Activated CD4-positive, alpha-beta T cell treated with anti-CD3 and anti-CD28 coated beads, Interleukin-2, Interleukin-6, amounts not matched to agents 100 ng/mL and 50 ng/mL, durations not matched to agents 16 hours and 8 hours (primary cell): ENCODE results near the gene COL19A1.
A peak's percentile ranks its signal among the peaks of the same experiment; 100 is the strongest.
"Not testable (repeated sequence)": the region's sequence is repeated elsewhere in the genome, so short reads cannot be mapped to it uniquely, and the experiment has no call there.

ENCODE experiments used
- DNase-seq: peaks from one replicate; pipeline ENCODE4 v3.0.0-alpha.2; 2020

Gene COL19A1

DNA sequence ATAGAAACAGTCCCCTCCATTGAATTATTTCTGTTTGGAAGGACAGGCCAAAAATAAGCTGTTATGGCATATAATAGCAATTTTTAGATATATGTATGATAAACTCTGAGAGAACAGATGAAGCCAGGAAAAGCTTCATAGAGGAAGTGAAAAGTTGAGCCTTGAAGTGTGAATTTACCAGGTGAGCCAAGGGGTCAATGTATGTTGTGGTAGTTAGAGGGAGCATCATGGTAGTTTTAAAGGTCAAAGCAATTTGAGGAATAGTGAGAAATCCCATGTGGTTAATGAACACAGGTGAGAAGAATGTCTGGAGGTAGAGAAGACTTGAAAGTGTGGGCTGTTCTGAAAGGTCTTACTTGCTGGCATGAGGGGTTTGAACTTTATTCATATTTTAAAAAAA lies 47.0 kb downstream of the COL19A1 start:
- DNase-seq, result no peak

DNA sequence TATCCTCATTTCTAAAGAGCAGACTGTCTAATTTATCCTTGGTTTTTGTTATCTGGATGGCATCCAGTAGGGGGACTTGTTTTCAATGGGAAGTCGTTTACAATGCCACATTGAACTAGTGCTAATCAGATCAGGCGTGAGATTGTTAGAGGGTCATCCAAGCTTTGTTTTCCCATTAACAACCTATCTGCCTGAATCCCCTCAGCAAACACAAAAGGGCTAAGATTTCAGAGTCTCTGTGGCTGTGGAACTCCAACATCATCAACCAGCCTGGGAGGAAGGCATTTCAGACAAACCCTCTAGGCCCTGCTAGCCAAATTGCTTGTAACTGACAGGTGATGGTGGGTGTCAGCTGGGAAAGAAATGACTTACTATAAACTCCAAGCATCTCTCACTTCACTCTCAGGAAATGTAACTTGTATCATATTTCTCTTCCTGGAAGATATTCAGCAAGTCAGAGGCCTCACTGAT lies 47.7 kb downstream of the COL19A1 start:
- no peak for DNase-seq

GRCh38 chr6:69915346-69915745 lies 49.0 kb downstream of the COL19A1 start:
- DNase-seq, result no peak

- peak; percentile 64 for DNase-seq
Measured at GRCh38 chr6:69917834-69918233, 51.5 kb downstream of the COL19A1 start.

DNA sequence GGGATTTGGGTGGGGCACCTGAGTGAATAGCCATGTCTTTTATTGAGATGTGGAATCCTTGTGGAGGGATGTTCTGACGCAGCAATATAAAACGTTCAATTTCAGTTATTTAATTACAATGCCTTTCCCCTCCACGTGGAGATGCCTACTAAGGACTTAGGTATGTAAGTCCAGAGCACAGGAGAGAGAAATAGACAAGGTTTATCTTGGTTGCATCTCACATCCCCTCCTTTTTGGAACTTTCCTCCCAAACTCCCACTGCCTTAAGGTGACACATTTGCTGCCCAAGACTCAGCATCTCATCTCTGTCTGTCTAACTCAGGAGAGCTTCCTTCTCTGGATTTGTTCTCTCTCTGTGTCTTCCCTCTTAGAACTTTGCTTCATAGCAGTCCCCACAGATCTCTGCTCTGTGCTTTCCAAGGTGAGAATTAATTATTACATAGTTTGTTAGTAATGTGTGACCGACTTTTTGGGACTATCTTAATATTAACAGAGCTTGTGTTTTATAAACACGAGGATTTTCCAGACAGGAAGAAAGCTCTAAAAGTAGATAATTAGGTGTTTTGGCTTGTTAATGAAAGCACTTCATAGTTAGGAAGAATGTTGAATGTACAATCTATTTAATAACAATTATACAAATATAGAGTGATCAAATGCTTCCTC lies 52.6 kb downstream of the COL19A1 start:
- no peak for DNase-seq

DNA sequence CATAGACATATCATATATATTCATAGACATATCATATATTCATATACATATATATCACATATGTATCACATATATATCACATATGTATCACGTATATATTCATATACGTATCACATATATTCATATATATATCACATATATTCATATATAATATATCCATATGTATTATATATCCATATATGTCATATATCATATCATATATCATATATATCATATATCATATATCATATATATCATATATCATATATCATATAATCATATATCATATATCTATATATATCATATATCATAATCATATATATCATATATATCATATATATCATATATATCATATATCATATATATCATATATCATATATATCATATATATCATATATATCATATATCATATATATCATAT lies 54.7 kb downstream of the COL19A1 start:
- not testable (repeated sequence) for DNase-seq

GRCh38 chr6:69921611-69922010 lies 55.3 kb downstream of the COL19A1 start:
- DNase-seq, result not testable (repeated sequence)

GRCh38 chr6:69926745-69927144 lies 60.4 kb downstream of the COL19A1 start:
- DNase-seq, result peak; percentile 21

DNA sequence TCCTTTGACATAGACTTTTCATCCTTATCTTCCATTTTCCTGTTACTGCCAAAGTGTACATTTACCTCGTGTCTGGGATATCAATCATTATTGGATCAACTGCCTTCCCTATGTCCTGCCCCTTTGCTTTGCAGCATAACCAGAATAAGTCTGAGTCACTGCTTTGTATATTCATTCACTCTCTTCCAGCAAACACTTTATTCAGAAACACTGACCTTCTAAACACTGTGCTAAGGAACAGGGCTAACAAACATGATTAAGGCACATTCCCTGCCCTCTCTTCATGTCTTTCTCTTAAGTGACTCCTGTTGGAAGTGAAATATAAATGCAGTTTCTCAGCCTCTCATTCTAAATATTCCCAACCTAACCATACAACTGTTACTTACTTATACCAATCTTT lies 66.9 kb downstream of the COL19A1 start:
- no peak for DNase-seq

DNA sequence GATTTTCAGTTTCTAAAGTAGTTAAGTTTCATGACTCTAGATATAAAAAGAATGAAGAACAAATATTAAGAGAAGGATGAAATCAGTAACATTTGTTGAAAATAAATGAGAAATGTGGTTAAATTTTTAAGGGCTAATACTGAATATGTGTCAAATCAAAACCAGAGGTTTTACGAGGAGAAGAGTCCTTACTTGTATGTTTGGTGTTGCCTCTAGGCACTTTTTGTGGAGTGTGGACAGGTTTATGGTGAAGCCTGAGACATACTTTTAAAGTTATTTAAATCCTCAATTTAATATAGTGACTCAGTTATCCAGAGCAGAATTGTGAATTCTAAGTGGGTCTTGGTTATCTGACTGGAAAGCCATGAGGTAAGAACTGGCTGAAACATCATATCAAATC lies 68.7 kb downstream of the COL19A1 start:
- no peak for DNase-seq

DNA sequence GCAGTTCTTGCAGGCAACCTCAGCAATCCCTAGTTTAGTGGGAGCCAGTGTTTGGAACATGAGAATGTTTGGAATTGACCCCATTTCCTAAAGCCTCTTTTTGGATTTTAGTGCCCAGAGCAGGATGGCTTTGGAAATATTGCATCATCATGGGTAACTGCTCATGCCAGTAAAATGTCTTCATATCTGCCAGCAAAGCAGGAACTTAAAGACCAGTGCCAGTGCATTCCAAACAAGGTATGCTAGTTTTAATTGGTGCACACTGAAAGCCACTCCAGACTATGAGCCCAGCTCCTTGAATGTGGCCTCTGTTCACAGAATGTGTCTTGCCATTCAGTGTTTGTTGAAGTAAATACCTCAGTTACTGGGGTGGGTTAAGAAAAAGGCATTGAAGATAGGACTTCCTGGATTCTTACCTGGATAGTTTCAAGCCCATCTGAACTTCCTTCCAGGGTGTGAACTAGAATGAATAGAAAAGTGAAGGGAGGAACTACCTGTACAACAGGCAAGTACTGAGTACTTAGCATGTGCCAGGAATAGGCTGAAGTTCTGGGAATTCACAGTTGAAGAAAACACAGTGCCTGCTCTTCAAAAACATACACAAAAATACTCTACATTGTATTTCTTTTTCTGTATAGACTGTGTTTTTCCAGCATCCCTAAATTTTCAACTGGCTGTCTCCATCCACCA lies 70.5 kb downstream of the COL19A1 start:
- DNase-seq, result no peak

DNA sequence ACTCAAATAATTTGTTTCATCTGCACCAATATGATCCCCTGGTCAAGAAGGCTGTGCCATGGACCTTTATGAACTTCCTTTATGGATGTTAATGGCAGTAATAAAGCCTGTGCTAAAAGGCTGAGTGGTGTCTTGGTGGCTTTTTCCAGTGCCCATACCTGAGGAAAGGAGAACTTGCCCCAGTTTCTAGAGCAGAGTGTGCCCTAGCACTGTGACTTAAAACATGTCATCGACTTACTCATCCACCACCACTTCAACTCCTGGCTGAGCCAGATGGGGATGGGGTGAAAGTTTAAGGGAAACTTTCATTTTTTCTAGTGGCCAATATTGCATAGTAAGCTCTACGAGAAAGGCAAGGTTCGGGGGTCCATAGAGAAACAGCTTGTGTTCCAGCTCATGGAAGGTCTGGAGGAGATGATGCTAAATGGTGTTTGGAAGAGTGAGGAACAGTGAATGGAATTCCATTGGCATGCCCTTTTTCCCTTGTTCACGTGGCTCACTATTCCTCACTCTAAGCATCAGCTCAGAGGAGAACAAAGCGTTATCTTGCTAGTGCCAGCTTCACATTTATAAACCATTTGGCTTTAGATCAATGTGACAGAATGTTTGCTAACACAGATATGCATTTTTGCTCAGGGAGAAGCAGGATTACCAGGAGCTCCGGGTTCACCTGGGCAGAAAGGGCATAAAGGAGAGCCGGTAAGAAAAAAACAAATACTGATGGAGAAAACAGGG lies 71.2 kb downstream of the COL19A1 start:
- DNase-seq, result no peak

DNA sequence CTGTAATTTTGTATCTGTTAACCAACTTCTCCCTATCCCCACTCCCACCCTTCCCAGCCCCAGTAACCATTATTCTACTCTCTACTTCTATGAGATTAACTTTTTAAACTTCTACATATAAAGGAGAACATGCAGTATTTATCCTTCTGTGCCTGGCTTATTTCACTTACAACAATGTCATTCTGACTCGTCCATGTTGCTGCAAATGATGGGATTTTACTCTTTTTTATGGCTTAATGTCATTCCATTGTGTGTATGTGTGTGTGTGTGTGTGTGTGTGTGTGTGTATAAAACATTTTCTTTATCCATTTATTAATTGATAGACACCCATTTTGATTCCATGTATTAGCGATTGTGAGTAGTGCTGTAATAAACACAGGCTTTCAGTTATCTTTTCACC lies 76.1 kb downstream of the COL19A1 start:
- DNase-seq, result no peak

GRCh38 chr6:69945192-69945591 lies 78.8 kb downstream of the COL19A1 start:
- DNase-seq, result peak; percentile 7

GRCh38 chr6:69948479-69949114 lies 82.2 kb downstream of the COL19A1 start:
- DNase-seq, result peak; percentile 16

DNA sequence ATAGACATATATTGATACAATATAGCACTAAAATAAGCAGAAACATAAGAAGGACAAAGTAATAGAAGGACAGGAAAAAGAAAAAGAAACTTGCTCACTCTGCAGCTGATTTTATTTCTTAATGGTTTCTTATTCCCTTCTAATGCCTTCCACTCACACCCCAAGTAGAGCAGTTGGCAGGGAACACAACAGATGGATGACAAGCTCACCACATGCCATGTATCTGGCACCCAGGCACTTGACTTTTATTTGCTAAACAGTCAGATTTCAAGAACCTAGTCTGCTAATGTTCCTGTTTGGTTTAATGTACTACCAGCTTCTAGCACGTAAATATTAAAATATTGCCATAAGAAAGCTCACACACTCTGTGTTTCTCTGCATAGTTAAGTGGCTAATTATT lies 87.1 kb downstream of the COL19A1 start:
- no peak for DNase-seq

DNA sequence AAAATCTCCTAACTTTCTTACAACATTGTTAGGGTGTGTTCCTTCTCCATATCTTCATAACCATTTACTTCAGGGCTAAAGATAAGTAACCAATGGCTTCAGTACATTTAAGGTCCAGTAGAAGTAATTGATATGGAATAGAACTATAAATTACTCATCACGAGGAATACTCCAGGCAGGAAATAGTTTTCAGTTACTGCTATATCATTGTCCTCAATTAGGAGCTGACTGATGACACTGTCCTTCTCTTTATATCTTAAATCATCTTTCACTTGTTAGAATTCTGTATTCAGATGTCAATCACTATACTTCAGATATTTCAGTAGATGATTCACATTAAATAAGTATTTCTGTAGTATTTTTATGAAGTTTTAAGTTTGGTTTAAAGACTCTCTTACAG lies 88.4 kb downstream of the COL19A1 start:
- no peak for DNase-seq

DNA sequence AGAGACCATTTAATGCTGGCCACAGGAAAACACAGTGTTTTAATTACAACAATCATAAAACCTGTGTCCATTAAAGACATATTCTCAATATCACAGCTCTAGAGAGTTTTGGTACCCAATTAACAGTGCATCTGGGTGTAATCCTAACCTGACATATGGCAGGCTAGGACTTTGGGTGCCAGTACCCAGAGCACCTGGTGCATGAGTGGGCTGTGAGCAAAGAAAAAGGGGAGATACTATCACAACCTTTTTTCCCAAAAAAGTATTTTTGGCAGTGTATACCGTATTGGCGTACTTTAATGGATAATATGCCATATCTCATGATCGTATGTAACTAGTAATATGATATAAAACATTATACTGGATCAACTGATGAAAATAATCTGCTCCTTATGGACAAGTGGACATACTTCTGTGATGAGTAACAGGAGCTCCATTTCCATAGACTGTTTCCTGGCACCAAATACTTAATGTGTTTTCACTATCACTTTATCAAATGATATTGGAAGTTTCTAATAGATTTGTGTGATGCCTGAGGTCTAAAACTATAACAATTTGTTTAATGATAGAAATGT lies 91.7 kb downstream of the COL19A1 start:
- no peak for DNase-seq

GRCh38 chr6:69958978-69959377 lies 92.6 kb downstream of the COL19A1 start:
- no peak for DNase-seq

GRCh38 chr6:69965974-69966373 lies 99.6 kb downstream of the COL19A1 start:
- DNase-seq, result not testable (repeated sequence)

DNA sequence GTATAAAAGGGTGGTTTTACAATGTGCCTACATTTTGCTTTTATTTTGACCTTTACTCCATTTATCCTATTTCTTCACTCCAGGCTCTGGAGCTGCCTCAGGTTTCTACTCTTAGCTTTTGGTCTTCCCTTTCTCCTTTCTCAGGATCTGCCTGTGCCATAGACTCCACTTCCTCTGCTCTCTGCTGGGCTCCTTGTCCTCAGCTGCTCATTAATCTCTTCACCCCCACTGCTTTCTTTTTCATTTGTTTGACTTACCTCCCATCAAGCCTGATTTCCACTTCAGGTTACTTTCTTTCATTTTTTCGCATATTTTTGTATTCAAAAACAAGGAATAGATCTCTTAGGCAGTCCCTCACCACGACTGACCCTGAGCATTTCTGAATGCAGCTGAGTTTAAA lies 106.8 kb downstream of the COL19A1 start:
- no peak for DNase-seq

DNA sequence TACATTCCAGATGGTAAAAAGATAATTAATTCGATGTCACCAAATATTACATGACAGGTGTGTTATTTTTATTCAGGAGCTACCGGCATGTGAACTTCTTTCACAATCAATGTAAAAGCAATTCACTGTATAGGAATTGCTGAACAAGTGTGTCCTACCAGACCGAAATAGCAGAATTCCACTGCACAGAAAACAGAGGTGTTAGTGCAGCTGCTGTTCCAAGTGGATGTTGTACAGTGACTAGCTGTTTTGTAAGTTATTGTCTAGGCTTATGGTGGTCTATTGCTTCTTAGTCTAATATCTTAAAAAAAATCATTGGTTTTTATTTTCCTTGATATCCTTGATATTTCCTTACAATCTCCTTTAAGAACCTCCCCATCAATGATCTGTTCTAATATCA lies 107.4 kb downstream of the COL19A1 start:
- no peak for DNase-seq

DNA sequence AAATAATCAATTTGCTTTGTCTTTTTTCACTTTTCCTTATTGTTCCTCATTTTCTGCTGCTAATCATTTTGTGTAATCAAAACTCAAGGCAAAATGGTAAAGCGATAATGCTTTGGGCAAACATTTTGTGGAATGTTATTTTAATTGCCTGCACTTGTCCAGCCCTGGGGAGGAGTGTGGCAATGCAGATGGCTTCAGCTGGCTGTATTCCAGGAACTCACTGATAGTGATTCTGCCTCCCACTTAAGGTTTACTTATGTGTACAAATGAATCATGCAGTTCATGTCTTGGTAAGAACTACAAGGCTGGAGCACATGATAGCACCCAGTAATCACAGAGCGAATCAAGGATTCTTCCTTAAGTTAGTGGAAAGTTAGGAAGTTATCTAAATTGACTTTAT lies 107.8 kb downstream of the COL19A1 start:
- no peak for DNase-seq
